Measurements from ENCODE around the gene SYNCRIP. TPM values are rescaled to one million over a fixed set of nuclear protein-coding genes. Genes with fewer than 3 reads are reported as not detected.

Gene SYNCRIP
- total and polyA plus RNA-seq, 8 donors: 72.2 to 182 (median 156) TPM

DNA sequence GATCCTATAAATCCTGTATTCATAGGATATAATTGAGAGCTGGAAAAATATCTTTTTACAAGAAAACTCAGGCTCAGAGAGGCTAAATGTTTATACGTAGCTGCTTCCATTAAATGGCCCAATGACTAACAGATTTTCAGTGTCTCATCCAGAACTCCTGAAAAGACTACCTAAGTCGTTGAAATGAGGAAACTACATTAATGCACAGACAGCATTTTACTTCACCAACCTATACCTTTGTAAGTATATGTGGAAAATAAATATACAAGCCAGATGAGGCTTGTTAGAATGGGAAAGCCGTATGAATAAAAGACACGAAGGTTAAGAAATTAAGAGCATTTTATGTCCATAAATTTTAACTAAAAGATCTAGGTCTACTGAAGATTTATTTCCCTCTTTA lies 40.6 kb downstream of the SYNCRIP start:
- ATAC-seq: no peak
- H3K4me1 ChIP-seq: no peaks in the 10 kb centered on the region
- TF ChIP-seq, protein P1, sequence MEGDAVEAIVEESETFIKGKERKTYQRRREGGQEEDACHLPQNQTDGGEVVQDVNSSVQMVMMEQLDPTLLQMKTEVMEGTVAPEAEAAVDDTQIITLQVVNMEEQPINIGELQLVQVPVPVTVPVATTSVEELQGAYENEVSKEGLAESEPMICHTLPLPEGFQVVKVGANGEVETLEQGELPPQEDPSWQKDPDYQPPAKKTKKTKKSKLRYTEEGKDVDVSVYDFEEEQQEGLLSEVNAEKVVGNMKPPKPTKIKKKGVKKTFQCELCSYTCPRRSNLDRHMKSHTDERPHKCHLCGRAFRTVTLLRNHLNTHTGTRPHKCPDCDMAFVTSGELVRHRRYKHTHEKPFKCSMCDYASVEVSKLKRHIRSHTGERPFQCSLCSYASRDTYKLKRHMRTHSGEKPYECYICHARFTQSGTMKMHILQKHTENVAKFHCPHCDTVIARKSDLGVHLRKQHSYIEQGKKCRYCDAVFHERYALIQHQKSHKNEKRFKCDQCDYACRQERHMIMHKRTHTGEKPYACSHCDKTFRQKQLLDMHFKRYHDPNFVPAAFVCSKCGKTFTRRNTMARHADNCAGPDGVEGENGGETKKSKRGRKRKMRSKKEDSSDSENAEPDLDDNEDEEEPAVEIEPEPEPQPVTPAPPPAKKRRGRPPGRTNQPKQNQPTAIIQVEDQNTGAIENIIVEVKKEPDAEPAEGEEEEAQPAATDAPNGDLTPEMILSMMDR (IDR thresholded peaks at IDR 0.05): no peak
- intact Hi-C loops (cut with DNase I): no loop called here
- peaks cover 0 to 6% of the 10 kb centered on the region in 2 donors for H3K36me3 ChIP-seq
- no peak for DNase-seq
- no peaks in the 10 kb centered on the region for H3K27me3 ChIP-seq
- no peak overlapping the region for H3K27ac ChIP-seq
- no peaks in the 10 kb centered on the region for H3K9me3 ChIP-seq
- H3K4me3 ChIP-seq: no peak overlapping the region

DNA sequence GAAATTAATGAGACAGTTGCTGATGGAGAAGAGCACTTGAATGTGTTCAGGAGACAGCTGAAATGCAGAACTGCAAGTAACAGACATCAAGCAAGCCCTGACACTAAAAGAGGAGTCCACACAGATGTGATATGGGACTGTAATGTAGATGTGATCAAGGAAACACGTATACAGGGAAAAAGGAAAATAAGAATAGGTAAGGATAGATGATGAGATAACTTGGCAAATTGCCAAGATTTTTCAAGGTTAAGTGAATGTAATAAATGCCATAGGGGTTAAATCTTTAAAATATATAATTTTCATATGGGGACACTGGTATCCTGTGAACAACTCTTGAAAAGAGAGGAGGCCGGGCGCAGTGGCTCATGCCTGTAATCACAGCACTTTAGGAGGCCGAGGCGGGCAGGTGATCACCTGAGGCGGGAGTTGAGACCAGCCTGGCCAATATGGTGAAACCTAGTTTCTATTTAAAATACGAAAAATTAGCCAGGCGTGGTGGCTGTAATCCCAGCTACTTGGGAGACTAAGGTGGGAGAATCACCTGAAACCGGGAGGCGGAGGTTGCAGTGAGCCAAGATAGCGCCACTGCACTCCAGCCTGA lies 41.9 kb downstream of the SYNCRIP start:
- Histone ChIP-seq H3K4me1 (no peaks in the 10 kb centered on the region), H3K36me3 (peaks cover 0 to 6% of the 10 kb centered on the region in 2 donors), H3K27me3 (no peaks in the 10 kb centered on the region), H3K4me3 (no peak overlapping the region), H3K9me3 (no peaks in the 10 kb centered on the region), H3K27ac (no peak overlapping the region)
- TF ChIP-seq, protein P1 (IDR thresholded peaks at IDR 0.05): no peak
- intact Hi-C loops (cut with DNase I): no loop called here
- ATAC-seq (no peak), DNase-seq (no peak)

DNA sequence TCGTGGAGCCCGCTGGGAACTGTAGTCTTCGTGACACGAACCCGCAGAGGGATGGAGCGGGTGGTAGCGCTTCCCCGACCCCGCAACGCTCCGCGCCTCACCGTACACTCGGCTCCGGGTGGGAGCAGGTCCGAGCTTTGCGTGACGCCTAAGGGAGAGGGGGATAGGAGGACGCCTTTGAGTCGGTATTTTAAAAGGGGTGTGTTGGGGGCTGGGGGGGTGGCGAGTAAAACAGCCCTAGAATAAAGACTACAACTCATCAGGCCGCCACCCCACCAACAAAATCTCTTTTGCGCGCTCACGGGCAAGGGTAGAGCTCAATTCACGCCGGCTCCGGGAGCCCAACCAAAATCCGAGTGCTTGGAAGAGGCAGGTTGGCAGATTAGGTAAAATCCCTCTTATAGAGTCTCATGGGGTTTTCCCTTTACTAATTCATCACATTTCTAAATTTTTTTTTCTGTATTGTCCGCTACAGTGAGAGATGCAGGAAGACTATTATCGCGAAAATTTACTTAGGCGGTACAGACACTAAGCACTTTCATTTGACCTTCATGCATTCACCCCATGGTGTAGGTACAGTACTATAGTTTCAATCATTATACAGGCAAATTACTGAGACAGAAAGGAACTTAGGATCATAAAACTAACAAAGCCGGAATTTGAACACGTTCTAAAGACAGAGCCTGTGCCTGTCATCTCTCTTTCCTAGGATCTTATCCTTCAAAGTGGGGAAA lies 48.3 kb downstream of the SYNCRIP start:
- Histone ChIP-seq H3K36me3 (no peaks in the 10 kb centered on the region), H3K9me3 (no peaks in the 10 kb centered on the region), H3K4me3 (peak overlapping the region; percentile 81 to 82), H3K27me3 (no peaks in the 10 kb centered on the region), H3K4me1 (peaks cover 12 to 25% of the 10 kb centered on the region in 2 donors), H3K27ac (peak overlapping the region; percentile 98)
- DNase-seq (no peak), ATAC-seq (peak; percentile 6)
- TF ChIP-seq, protein P1 (IDR thresholded peaks at IDR 0.05): no peak
- intact Hi-C loops (cut with DNase I): no loop called here

DNA sequence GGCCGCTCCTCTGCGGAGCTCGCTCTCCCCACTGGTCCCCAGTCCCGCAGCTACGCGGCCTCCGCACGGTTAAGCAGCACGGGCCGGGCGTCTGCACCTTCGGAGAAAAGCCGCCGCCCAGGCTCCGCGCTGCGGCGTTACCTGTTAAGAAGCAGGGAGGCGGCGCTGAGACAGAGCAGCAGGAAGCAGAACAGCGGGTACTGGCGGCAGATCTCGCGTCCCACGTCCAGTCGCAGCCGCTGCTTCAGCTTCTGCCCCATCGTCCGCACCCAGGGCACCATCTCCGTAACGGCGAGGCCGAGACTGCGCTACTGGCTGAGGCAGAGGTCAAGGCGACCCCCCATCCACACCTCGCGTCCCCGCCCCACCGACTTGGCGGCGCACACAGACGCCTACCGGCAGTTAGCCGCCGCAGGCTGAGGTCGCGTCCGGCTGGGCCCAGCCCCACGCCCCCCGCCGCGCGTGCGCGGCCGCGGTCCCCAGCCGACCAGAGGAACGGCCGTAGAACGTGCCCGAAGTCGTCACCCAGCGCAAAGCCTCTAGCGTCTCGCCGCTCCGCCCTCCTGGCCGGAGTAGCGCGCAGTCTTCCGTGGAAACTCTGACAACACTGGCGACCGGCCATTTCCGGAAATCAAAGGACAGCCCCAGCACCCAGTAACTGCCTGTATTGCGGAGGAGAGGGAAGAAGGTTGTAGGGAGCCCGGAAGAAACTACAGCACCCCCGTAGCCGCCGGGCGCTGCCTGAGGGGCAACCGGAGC lies 49.1 kb downstream of the SYNCRIP start, which contains the start of gene SNX14:
SNX14 (minus strand) TSS at position 421 of the 759 bp plus-strand sequence; CDS start at position 281, 140 bp downstream.
- ATAC-seq (peak; percentile 95), DNase-seq (peak; percentile 94 to 98 (median 96))
- Histone ChIP-seq H3K36me3 (no peaks in the 10 kb centered on the region), H3K4me3 (peak within 1 kb of the TSS; percentile 81 to 82), H3K4me1 (peaks cover 12 to 25% of the 10 kb centered on the region in 2 donors), H3K9me3 (no peaks in the 10 kb centered on the region), H3K27me3 (no peaks in the 10 kb centered on the region), H3K27ac (peak within 1 kb of the TSS; percentile 98)
- TF ChIP-seq, protein P1 (IDR thresholded peaks at IDR 0.05): no peak
- intact Hi-C loops (cut with DNase I): no loop called here

DNA sequence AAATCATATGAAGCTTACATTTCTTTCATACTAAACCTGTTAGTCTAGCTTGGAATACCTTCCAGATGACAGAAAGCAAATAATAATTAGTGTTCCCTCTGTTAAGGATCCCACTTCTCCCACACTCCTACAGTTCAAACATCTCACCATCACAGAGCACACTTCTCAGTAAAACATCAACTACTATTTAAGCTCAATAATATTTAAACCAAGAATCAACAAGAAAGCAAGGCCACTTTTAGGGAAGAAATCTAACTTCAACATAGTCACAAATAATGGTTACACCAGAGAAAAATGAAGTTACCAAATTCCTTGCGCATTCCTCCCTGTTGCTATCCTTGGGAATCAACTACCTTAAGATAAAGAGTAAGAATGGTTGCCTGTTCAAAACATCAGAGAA lies 50.7 kb downstream of the SYNCRIP start:
- peak in 1 of 4 donors; percentile 47 for DNase-seq
- H3K4me3 ChIP-seq: peak overlapping the region; percentile 81 to 82
- peak overlapping the region in 1 of 2 donors; percentile 98 for H3K27ac ChIP-seq
- ATAC-seq: peak; percentile 15
- peaks cover 12 to 25% of the 10 kb centered on the region in 2 donors for H3K4me1 ChIP-seq
- H3K36me3 ChIP-seq: no peaks in the 10 kb centered on the region
- no peaks in the 10 kb centered on the region for H3K27me3 ChIP-seq
- TF ChIP-seq, protein P1 (IDR thresholded peaks at IDR 0.05): no peak
- intact Hi-C loops (cut with DNase I): no loop called here
- H3K9me3 ChIP-seq: no peaks in the 10 kb centered on the region
